Measurements from ENCODE around the gene SRP9.
"Not testable (repeated sequence)": the region's sequence is repeated elsewhere in the genome, so short reads cannot be mapped to it uniquely, and the experiment has no call there.

SRP9 gene

GRCh38 chr1:225830841-225831240, 53.2 kb downstream of the SRP9 start:
- TF ChIP-seq CTCF (conservative IDR thresholded peaks at IDR 0.05; ENCODE audit: low read length) = no peak
- no peak for TF ChIP-seq EZH2phosphoT487 (IDR thresholded peaks at IDR 0.05; ENCODE audit: borderline replicate concordance)
- Histone ChIP-seq H3K9ac (ENCODE audit: low read depth, low read length, poor library complexity, severe bottlenecking) (no peak overlapping the region), H3K79me2 (ENCODE audit: insufficient read depth, low read length) (no peaks in the 10 kb centered on the region), H3K9me3 (ENCODE audit: insufficient read depth, low read depth, low read length) (no peaks in the 10 kb centered on the region), H3K27me3 (ENCODE audit: insufficient read depth, low read length, poor library complexity, severe bottlenecking) (no peaks in the 10 kb centered on the region), H3F3A (ENCODE audit: low read depth) (no peaks in the 10 kb centered on the region), H3K36me3 (ENCODE audit: insufficient read depth, low read length) (no peaks in the 10 kb centered on the region), H3K4me3 (ENCODE audit: low read length, poor library complexity, severe bottlenecking) (no peak overlapping the region), H2AFZ (ENCODE audit: low read length) (no peak overlapping the region), H3K4me2 (ENCODE audit: low read depth, low read length, poor library complexity, severe bottlenecking) (no peak overlapping the region), H4K20me1 (ENCODE audit: insufficient read depth, low read length, poor library complexity, severe bottlenecking) (no peaks in the 10 kb centered on the region), H3K4me1 (ENCODE audit: insufficient read depth, low read length, poor library complexity, severe bottlenecking) (no peaks in the 10 kb centered on the region), H3K9me2 (replicated peaks; ENCODE audit: low read depth, low read length) (no peaks in the 10 kb centered on the region)

GRCh38 chr1:225834417-225835329, 57.0 kb downstream of the SRP9 start:
- H3K27me3 ChIP-seq (ENCODE audit: insufficient read depth, low read length, poor library complexity, severe bottlenecking) = no peaks in the 10 kb centered on the region
- no peaks in the 10 kb centered on the region for H4K20me1 ChIP-seq (ENCODE audit: insufficient read depth, low read length, poor library complexity, severe bottlenecking)
- H3K9ac ChIP-seq (ENCODE audit: low read depth, low read length, poor library complexity, severe bottlenecking) = no peak overlapping the region
- H3K36me3 ChIP-seq (ENCODE audit: insufficient read depth, low read length) = no peaks in the 10 kb centered on the region
- no peaks in the 10 kb centered on the region for H3K9me2 ChIP-seq (replicated peaks; ENCODE audit: low read depth, low read length)
- TF ChIP-seq CTCF (conservative IDR thresholded peaks at IDR 0.05; ENCODE audit: low read length) (no peak), EZH2phosphoT487 (IDR thresholded peaks at IDR 0.05; ENCODE audit: borderline replicate concordance) (no peak)
- H3K79me2 ChIP-seq (ENCODE audit: insufficient read depth, low read length) = no peaks in the 10 kb centered on the region
- H3K4me3 ChIP-seq (ENCODE audit: low read length, poor library complexity, severe bottlenecking) = no peak overlapping the region
- H3K4me2 ChIP-seq (ENCODE audit: low read depth, low read length, poor library complexity, severe bottlenecking) = no peak overlapping the region
- no peak overlapping the region for H2AFZ ChIP-seq (ENCODE audit: low read length)
- no peaks in the 10 kb centered on the region for H3K9me3 ChIP-seq (ENCODE audit: insufficient read depth, low read depth, low read length)
- H3K4me1 ChIP-seq (ENCODE audit: insufficient read depth, low read length, poor library complexity, severe bottlenecking) = no peaks in the 10 kb centered on the region
- H3F3A ChIP-seq (ENCODE audit: low read depth) = no peaks in the 10 kb centered on the region

GRCh38 chr1:225835856-225836255, 58.2 kb downstream of the SRP9 start:
- no peaks in the 10 kb centered on the region for H3K36me3 ChIP-seq (ENCODE audit: insufficient read depth, low read length)
- H2AFZ ChIP-seq (ENCODE audit: low read length) = no peak overlapping the region

GRCh38 chr1:225836296-225836695, 58.7 kb downstream of the SRP9 start:
- not testable (repeated sequence) for H2AFZ ChIP-seq (ENCODE audit: low read length); H3K4me1 ChIP-seq (ENCODE audit: insufficient read depth, low read length, poor library complexity, severe bottlenecking); H3K36me3 ChIP-seq (ENCODE audit: insufficient read depth, low read length); H3K4me2 ChIP-seq (ENCODE audit: low read depth, low read length, poor library complexity, severe bottlenecking); H3K27me3 ChIP-seq (ENCODE audit: insufficient read depth, low read length, poor library complexity, severe bottlenecking); H3K9me3 ChIP-seq (ENCODE audit: insufficient read depth, low read depth, low read length); H3K4me3 ChIP-seq (ENCODE audit: low read length, poor library complexity, severe bottlenecking); H3K79me2 ChIP-seq (ENCODE audit: insufficient read depth, low read length); H3F3A ChIP-seq (ENCODE audit: low read depth); H4K20me1 ChIP-seq (ENCODE audit: insufficient read depth, low read length, poor library complexity, severe bottlenecking); H3K9me2 ChIP-seq (replicated peaks; ENCODE audit: low read depth, low read length); H3K9ac ChIP-seq (ENCODE audit: low read depth, low read length, poor library complexity, severe bottlenecking)

More at GRCh38 chr1:225835856-225836255, 58.2 kb downstream of the SRP9 start:
- Histone ChIP-seq H3K4me1 (ENCODE audit: insufficient read depth, low read length, poor library complexity, severe bottlenecking) (no peaks in the 10 kb centered on the region), H3K4me2 (ENCODE audit: low read depth, low read length, poor library complexity, severe bottlenecking) (no peak overlapping the region), H3K9me3 (ENCODE audit: insufficient read depth, low read depth, low read length) (no peaks in the 10 kb centered on the region), H3F3A (ENCODE audit: low read depth) (no peaks in the 10 kb centered on the region), H3K9ac (ENCODE audit: low read depth, low read length, poor library complexity, severe bottlenecking) (no peak overlapping the region), H3K79me2 (ENCODE audit: insufficient read depth, low read length) (no peaks in the 10 kb centered on the region), H3K9me2 (replicated peaks; ENCODE audit: low read depth, low read length) (no peaks in the 10 kb centered on the region), H4K20me1 (ENCODE audit: insufficient read depth, low read length, poor library complexity, severe bottlenecking) (no peaks in the 10 kb centered on the region), H3K4me3 (ENCODE audit: low read length, poor library complexity, severe bottlenecking) (no peak overlapping the region), H3K27me3 (ENCODE audit: insufficient read depth, low read length, poor library complexity, severe bottlenecking) (no peaks in the 10 kb centered on the region)
- no peak for TF ChIP-seq CTCF (conservative IDR thresholded peaks at IDR 0.05; ENCODE audit: low read length)
- no peak for TF ChIP-seq EZH2phosphoT487 (IDR thresholded peaks at IDR 0.05; ENCODE audit: borderline replicate concordance)
